T-cell (primary cell): ENCODE data around the gene BUB1B. TPM values are rescaled to one million over a fixed set of nuclear protein-coding genes. Genes with fewer than 3 reads are reported as not detected.

Source experiments
- ATAC-seq, 4 experiments: fragments of 200-7000 bp in 3 of 4; fragments of 150-1000 bp in 1 of 4; cut with Tn5 transposase; replicated peaks in 1 of 4; 1 replicate in 3 of 4; 2 replicates in 1 of 4; pipeline ENCODE4 v1.10.0; 2021; ENCODE audit warnings: moderate library complexity in 3 of 4, mild to moderate bottlenecking in 2 of 4, moderate number of reproducible peaks in 1 of 4
- CTCF ChIA-PET, 2 donors: fragments of 300-600 bp; sonication (Branson Sonifier 250); formaldehyde crosslinking; loops; one replicate each; lab custom pipeline; 2022; ENCODE audit warnings: antibody characterized with exemption in 2 of 2; lab: Charles Lee
- POLR2A ChIA-PET, 2 donors: fragments of 300-600 bp; sonication (Branson Sonifier 250); formaldehyde crosslinking; loops; one replicate each; lab custom pipeline; 2022; ENCODE audit warnings: antibody characterized with exemption in 2 of 2; lab: Charles Lee
- DNase-seq, 35 experiments: peaks; one replicate each; pipeline versions ENCODE4 v3.0.0 to v3.0.0-alpha.2; 2013 to 2023
- H3K27ac ChIP-seq: one replicate; pipeline ENCODE4 v1.5.1; 2013; ENCODE audit warnings: low read length
- H3K27me3 ChIP-seq, 2 experiments: replicated peaks in 1 of 2; 1 replicate in 1 of 2; 2 replicates in 1 of 2; pipeline versions ENCODE4 v1.6.1 to v1.7.0; 2013; ENCODE audit warnings: low read length in 1 of 2, mixed read lengths in 1 of 2; ENCODE audit not compliant: control insufficient read depth in 2 of 2, insufficient read depth in 2 of 2; ENCODE audit errors: extremely low read depth in 1 of 2
- H3K36me3 ChIP-seq, 2 donors: 1 replicate in 1 of 2; 2 replicates in 1 of 2; pipeline versions ENCODE4 v1.6.1 to v1.7.0; 2013; ENCODE audit warnings: low read length in 1 of 2; ENCODE audit not compliant: control insufficient read depth in 2 of 2, insufficient read depth in 1 of 2; ENCODE audit errors: extremely low read depth in 1 of 2
- H3K4me1 ChIP-seq, 2 experiments: 1 replicate in 1 of 2; 2 replicates in 1 of 2; pipeline versions ENCODE4 v1.6.1 to v1.7.0; 2013; ENCODE audit warnings: low read length in 2 of 2, mixed read lengths in 1 of 2; ENCODE audit not compliant: insufficient read depth in 2 of 2, control insufficient read depth in 1 of 2; ENCODE audit errors: extremely low read depth in 1 of 2
- H3K4me3 ChIP-seq, 2 donors: 1 replicate in 1 of 2; 2 replicates in 1 of 2; pipeline versions ENCODE4 v1.5.1 to v1.7.0; 2013; ENCODE audit warnings: mild to moderate bottlenecking in 2 of 2, low read length in 1 of 2, moderate library complexity in 1 of 2; ENCODE audit not compliant: control insufficient read depth in 1 of 2; ENCODE audit errors: extremely low read depth in 1 of 2
- H3K9me3 ChIP-seq: 2 replicates; pipeline ENCODE4 v1.7.0; 2013
- H3K27ac Mint-ChIP-seq, 2 donors: one replicate each; pipeline ENCODE4 v1.8.0; 2020 to 2021; ENCODE audit warnings: mild to moderate bottlenecking in 2 of 2, mixed read lengths in 2 of 2
- H3K27me3 Mint-ChIP-seq, 2 donors: one replicate each; pipeline ENCODE4 v1.8.0; 2021 to 2022; ENCODE audit warnings: mixed read lengths in 2 of 2
- H3K36me3 Mint-ChIP-seq: one replicate; pipeline ENCODE4 v1.8.0; 2021; ENCODE audit warnings: mixed read lengths
- H3K4me1 Mint-ChIP-seq, 3 donors: one replicate each; pipeline ENCODE4 v1.8.0; 2020 to 2022; ENCODE audit warnings: mixed read lengths in 3 of 3, mild to moderate bottlenecking in 1 of 3
- H3K4me3 Mint-ChIP-seq, 3 donors: one replicate each; pipeline ENCODE4 v1.8.0; 2020 to 2022; ENCODE audit warnings: mild to moderate bottlenecking in 3 of 3, mixed read lengths in 3 of 3, moderate library complexity in 3 of 3
- H3K9me3 Mint-ChIP-seq, 3 donors: one replicate each; pipeline ENCODE4 v1.8.0; 2020 to 2022; ENCODE audit warnings: mixed read lengths in 3 of 3
- WGBS: methylation state at CpG from one replicate; pipeline ENCODE4 v1.1.5; 2013; ENCODE audit warnings: missing lambda C conversion rate; ENCODE audit not compliant: insufficient coverage; 5-methylcytosine and 5-hydroxymethylcytosine counted together
- total RNA-seq, 35 experiments: library from RNA in 6 of 35; stranded (reverse) in 6 of 35; fragments of 120-200 nt in 1 of 35; gene quantifications; one replicate each; pipeline versions ENCODE4 v1.2.1 to v1.2.4 and lab custom pipeline; 2013 to 2026

BUB1B gene
- total RNA-seq, 5 donors from 2014 or later (not counting 1 experiment from before 2014, with no cell fraction given), result 0.79 to 2.2 (median 1.9) TPM

DNA sequence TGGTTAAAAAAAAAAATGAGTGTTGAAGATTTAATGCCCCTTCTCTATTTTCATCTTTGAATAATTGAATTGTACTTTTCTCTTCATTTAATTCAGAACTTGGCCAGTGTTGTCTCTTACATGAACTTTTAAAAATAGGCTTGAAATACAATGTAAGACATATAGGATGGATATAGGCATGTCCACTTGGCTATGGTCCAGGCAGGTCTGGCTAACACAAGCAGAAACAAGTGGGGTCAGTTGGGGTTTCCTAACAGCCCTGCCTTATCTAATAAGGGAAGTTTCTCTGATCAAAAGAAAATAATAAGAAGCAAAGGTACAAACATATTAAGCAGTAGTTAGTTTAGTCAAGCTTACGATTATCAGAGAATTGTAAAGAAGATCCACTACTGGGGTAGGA, 58.9 kb downstream of the BUB1B start:
- H3K27me3 ChIP-seq, result no peaks in the 10 kb centered on the region
- H3K36me3 ChIP-seq, result no peaks in the 10 kb centered on the region
- H3K4me1 ChIP-seq, result no peaks in the 10 kb centered on the region
- no peaks in the 10 kb centered on the region for H3K36me3 Mint-ChIP-seq
- no peaks in the 10 kb centered on the region for H3K4me1 Mint-ChIP-seq
- ATAC-seq, result no peak
- H3K4me3 Mint-ChIP-seq, result no peak overlapping the region
- POLR2A ChIA-PET, result no interaction called here
- no peak overlapping the region for H3K27ac Mint-ChIP-seq
- H3K9me3 Mint-ChIP-seq, result no peaks in the 10 kb centered on the region
- no peak overlapping the region for H3K27ac ChIP-seq
- H3K27me3 Mint-ChIP-seq, result no peaks in the 10 kb centered on the region
- WGBS, result no CpG with 5 or more reads among the region's 1 CpG
- no peaks in the 10 kb centered on the region for H3K9me3 ChIP-seq
- no peak for DNase-seq
- H3K4me3 ChIP-seq, result no peak overlapping the region
- CTCF ChIA-PET, result interaction anchor here (0.8 to 1.2 kb wide), 2 partner anchors 9 to 55 kb away, joined by 3 to 5 read pairs; no protein-coding TSS in a partner anchor

DNA sequence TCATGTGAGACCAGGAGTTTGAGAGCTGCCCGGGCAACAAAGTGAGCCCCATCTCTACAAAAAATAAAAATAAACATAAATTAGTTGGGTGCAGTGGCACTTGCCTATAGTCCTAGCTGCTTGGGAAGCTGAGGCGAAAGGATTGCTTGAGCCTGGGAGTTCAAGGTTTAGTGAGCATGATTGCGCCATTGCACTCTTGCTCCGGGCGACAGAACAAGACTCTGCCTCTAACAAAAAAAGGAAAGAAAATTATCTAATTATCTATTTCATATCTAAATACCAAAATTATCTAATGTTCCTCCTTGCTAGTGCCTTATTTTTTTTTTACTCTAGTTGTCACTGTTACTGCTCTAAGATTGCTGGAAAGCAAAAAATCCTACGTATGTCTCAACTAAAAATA, 61.3 kb downstream of the BUB1B start:
- Mint-ChIP-seq H3K36me3 (no peaks in the 10 kb centered on the region), H3K4me1 (peaks cover 0 to 4% (median 0%) of the 10 kb centered on the region in 3 donors), H3K27ac (no peak overlapping the region), H3K27me3 (no peaks in the 10 kb centered on the region), H3K9me3 (no peaks in the 10 kb centered on the region), H3K4me3 (no peak overlapping the region)
- ChIA-PET CTCF (no interaction called here), POLR2A (no interaction called here)
- Histone ChIP-seq H3K9me3 (no peaks in the 10 kb centered on the region), H3K4me1 (no peaks in the 10 kb centered on the region), H3K36me3 (no peaks in the 10 kb centered on the region), H3K27ac (no peak overlapping the region), H3K27me3 (no peaks in the 10 kb centered on the region), H3K4me3 (no peak overlapping the region)
- WGBS, result no CpG with 5 or more reads among the region's 6 CpGs
- DNase-seq (no peak), ATAC-seq (no peak)

DNA sequence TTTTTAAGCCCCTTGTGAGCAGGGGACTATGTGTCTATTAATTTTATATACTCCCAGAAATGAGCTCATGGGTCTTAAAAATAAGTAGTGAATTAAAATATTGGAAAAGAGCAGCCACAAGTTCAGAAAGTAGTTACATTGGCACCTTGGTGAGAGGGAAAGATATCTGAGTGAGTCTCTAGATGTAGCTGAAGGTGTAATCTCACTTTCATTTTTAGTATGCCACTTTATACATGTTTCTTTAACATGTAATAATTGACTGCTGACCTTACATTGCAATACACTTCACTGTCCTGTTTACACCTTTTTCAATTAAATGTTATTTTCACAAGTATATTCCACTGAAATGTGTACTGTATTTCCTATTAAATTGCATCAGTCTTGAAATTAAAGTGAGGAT, 65.9 kb downstream of the BUB1B start:
- Mint-ChIP-seq H3K27ac (no peak overlapping the region), H3K27me3 (no peaks in the 10 kb centered on the region), H3K4me3 (no peak overlapping the region), H3K9me3 (no peaks in the 10 kb centered on the region), H3K36me3 (no peaks in the 10 kb centered on the region), H3K4me1 (peaks cover 0 to 4% (median 0%) of the 10 kb centered on the region in 3 donors)
- H3K36me3 ChIP-seq, result no peaks in the 10 kb centered on the region
- no peaks in the 10 kb centered on the region for H3K4me1 ChIP-seq
- no peaks in the 10 kb centered on the region for H3K9me3 ChIP-seq
- CTCF ChIA-PET, result interaction anchor here (0.6 to 2.6 kb wide), 7 partner anchors 9 to 190 kb away, joined by 3 to 12 read pairs (median 3); no protein-coding TSS in a partner anchor
- H3K4me3 ChIP-seq, result no peak overlapping the region
- DNase-seq (no peak), ATAC-seq (no peak)
- POLR2A ChIA-PET, result no interaction called here
- H3K27ac ChIP-seq, result no peak overlapping the region
- no peaks in the 10 kb centered on the region for H3K27me3 ChIP-seq

DNA sequence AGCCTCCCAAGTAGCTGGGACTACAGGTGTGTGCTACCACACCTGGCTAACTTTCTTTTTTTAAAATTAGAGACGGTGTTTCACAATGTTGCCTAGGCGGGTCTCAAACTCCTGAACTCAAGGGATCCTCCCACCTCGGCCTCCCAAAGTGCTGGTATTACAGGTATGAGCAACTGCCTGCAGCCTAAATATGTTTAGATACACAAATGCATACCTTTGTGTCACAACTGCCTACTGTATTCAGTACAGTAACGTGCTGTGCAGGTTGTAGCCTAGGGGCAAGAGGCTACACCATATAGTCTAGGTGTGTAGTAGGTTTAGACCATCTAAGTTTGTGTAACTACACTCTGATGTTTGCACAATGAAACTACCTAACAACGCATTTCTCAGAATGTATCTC, 68.4 kb downstream of the BUB1B start:
- H3K9me3 Mint-ChIP-seq, result no peaks in the 10 kb centered on the region
- no peak overlapping the region for H3K4me3 Mint-ChIP-seq
- no peak overlapping the region for H3K27ac Mint-ChIP-seq
- ATAC-seq, result no peak
- H3K27me3 Mint-ChIP-seq, result no peaks in the 10 kb centered on the region
- CTCF ChIA-PET, result interaction anchor here in 1 of 2 donors (0.7 kb wide), 1 partner anchor 50 kb away, joined by 4 read pairs; no protein-coding TSS in a partner anchor
- H3K36me3 ChIP-seq, result no peaks in the 10 kb centered on the region
- POLR2A ChIA-PET, result no interaction called here
- no peak overlapping the region for H3K4me3 ChIP-seq
- H3K27me3 ChIP-seq, result no peaks in the 10 kb centered on the region
- no peak for DNase-seq
- no peaks in the 10 kb centered on the region for H3K36me3 Mint-ChIP-seq
- H3K4me1 ChIP-seq, result no peaks in the 10 kb centered on the region
- H3K27ac ChIP-seq, result no peak overlapping the region
- 83% methylated on average over 2 of the region's 5 CpGs for WGBS
- no peaks in the 10 kb centered on the region for H3K9me3 ChIP-seq
- peaks cover 0 to 4% (median 0%) of the 10 kb centered on the region in 3 donors for H3K4me1 Mint-ChIP-seq

DNA sequence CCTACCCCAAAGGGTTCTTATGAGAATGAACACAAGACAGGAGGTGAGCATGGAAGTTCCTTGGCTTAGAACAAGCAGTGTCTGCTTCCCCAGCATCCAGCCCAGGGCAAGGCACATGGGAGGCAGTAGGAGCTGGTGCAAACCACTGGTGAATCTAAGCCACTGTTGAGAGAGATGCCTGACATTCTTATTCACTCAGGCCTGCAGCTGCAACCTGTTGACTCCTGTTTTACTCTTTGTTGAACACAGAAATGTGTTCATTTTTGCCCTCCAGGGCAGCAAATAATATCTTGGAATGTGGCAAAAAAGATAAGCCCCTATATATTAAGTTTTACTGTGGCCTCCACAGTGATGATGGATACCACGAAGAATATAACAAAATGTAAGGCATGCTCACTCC, 69.1 kb downstream of the BUB1B start:
- Histone ChIP-seq H3K9me3 (no peaks in the 10 kb centered on the region), H3K4me3 (no peak overlapping the region), H3K27me3 (no peaks in the 10 kb centered on the region), H3K36me3 (no peaks in the 10 kb centered on the region), H3K27ac (no peak overlapping the region), H3K4me1 (no peaks in the 10 kb centered on the region)
- no peaks in the 10 kb centered on the region for H3K36me3 Mint-ChIP-seq
- ATAC-seq (no peak), DNase-seq (no peak)
- H3K9me3 Mint-ChIP-seq, result no peaks in the 10 kb centered on the region
- no CpG with 5 or more reads among the region's 1 CpG for WGBS
- ChIA-PET CTCF (no interaction called here), POLR2A (interaction anchor here in 1 of 2 donors (0.6 kb wide), 1 partner anchor 657 kb away, joined by 3 read pairs; no protein-coding TSS in a partner anchor)
- no peak overlapping the region for H3K4me3 Mint-ChIP-seq
- H3K4me1 Mint-ChIP-seq, result peaks cover 0 to 4% (median 0%) of the 10 kb centered on the region in 3 donors
- H3K27me3 Mint-ChIP-seq, result no peaks in the 10 kb centered on the region
- no peak overlapping the region for H3K27ac Mint-ChIP-seq

DNA sequence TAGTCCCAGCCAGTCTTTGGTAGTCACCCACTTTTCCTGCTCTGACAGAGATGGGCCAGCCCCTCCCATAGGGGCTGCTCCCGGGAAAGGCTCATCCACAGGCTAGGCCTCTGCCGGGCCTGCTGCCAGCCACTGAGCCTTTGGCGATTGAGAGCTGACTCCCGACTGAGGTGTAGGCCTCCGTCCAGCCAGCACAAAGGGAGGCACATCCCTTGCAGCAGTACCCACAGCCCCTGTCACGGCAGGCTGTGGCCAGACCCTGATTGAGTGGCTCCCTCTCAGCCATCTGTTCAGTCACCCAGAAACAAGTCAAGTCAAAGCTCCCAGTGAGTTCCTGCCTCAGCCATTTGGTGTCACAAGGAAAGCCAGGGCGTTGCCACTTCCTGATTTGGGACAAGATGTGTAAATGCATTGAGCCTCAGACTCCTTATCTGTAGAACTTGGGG, 71.8 kb downstream of the BUB1B start:
- ChIA-PET CTCF (no interaction called here), POLR2A (no interaction called here)
- no peak overlapping the region for H3K4me3 ChIP-seq
- Mint-ChIP-seq H3K27me3 (peaks cover 2 to 6% of the 10 kb centered on the region in 2 donors), H3K27ac (no peak overlapping the region), H3K36me3 (no peaks in the 10 kb centered on the region), H3K4me3 (no peak overlapping the region), H3K9me3 (no peaks in the 10 kb centered on the region), H3K4me1 (no peaks in the 10 kb centered on the region)
- H3K27ac ChIP-seq, result no peak overlapping the region
- no peak for DNase-seq
- no peaks in the 10 kb centered on the region for H3K27me3 ChIP-seq
- no peaks in the 10 kb centered on the region for H3K36me3 ChIP-seq
- H3K4me1 ChIP-seq, result no peaks in the 10 kb centered on the region
- WGBS, result 93% methylated on average over 7 of the region's 7 CpGs
- no peaks in the 10 kb centered on the region for H3K9me3 ChIP-seq
- ATAC-seq, result no peak
